HCT116 (cell line): ENCODE measurements around the gene TMC6.

Source experiments
- CTCF ChIP-seq, 3 experiments: fragments of 200-600 bp in 1 of 3; sonication (generic) in 1 of 3; IDR thresholded peaks in 2 of 3; conservative IDR thresholded peaks in 1 of 3; 2 replicates each; pipeline ENCODE4 v1.5.1; 2012 to 2017; ENCODE audit warnings: low read depth in 2 of 3, low read length in 2 of 3, antibody characterized with exemption in 1 of 3, borderline replicate concordance in 1 of 3, control low read depth in 1 of 3, mild to moderate bottlenecking in 1 of 3, mixed read lengths in 1 of 3, mixed run types in 1 of 3, moderate library complexity in 1 of 3; ENCODE audit not compliant: insufficient read depth in 1 of 3
- ZBTB33 ChIP-seq: IDR thresholded peaks from 2 replicates; pipeline ENCODE4 v1.6.1; 2011; ENCODE audit warnings: mild to moderate bottlenecking, low read length, moderate library complexity; ENCODE audit not compliant: insufficient replicate concordance; ENCODE audit errors: extremely low read depth
- TF ChIP-seq, protein P1 (sequence below): IDR thresholded peaks from 2 replicates; pipeline ENCODE4 v1.6.1; 2012; ENCODE audit warnings: low read depth

GRCh38 chr17:78172249-78173051 lies 43.9 kb upstream of the TMC6 start:
- TF ChIP-seq CTCF (IDR thresholded peaks at IDR 0.05 in 2 of 3, conservative IDR thresholded peaks at IDR 0.05 in 1 of 3; ENCODE audit: borderline replicate concordance in 1 of 3, insufficient read depth in 1 of 3, low read depth in 2 of 3, low read length in 2 of 3) (no peak), ZBTB33 (no peak)
- TF ChIP-seq, protein P1, sequence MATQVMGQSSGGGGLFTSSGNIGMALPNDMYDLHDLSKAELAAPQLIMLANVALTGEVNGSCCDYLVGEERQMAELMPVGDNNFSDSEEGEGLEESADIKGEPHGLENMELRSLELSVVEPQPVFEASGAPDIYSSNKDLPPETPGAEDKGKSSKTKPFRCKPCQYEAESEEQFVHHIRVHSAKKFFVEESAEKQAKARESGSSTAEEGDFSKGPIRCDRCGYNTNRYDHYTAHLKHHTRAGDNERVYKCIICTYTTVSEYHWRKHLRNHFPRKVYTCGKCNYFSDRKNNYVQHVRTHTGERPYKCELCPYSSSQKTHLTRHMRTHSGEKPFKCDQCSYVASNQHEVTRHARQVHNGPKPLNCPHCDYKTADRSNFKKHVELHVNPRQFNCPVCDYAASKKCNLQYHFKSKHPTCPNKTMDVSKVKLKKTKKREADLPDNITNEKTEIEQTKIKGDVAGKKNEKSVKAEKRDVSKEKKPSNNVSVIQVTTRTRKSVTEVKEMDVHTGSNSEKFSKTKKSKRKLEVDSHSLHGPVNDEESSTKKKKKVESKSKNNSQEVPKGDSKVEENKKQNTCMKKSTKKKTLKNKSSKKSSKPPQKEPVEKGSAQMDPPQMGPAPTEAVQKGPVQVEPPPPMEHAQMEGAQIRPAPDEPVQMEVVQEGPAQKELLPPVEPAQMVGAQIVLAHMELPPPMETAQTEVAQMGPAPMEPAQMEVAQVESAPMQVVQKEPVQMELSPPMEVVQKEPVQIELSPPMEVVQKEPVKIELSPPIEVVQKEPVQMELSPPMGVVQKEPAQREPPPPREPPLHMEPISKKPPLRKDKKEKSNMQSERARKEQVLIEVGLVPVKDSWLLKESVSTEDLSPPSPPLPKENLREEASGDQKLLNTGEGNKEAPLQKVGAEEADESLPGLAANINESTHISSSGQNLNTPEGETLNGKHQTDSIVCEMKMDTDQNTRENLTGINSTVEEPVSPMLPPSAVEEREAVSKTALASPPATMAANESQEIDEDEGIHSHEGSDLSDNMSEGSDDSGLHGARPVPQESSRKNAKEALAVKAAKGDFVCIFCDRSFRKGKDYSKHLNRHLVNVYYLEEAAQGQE, result no peak
